ENCODE results near the gene SLCO1B1. TPM values are rescaled to one million over a fixed set of nuclear protein-coding genes. Genes with fewer than 3 reads are reported as not detected.

Gene SLCO1B1
- total and polyA plus RNA-seq, 10 of the 15 experiments (the other 5 are each of a cell fraction or from before 2014, with no cell fraction given) = 0.15 TPM; not detected in 9

- Histone ChIP-seq H3K4me2 (ENCODE audit: control insufficient read depth, insufficient read depth) (no peak overlapping the region), H3K4me3 (no peak overlapping the region), H3K79me2 (ENCODE audit: control insufficient read depth, insufficient read depth, low read length) (no peaks in the 10 kb centered on the region), H3K9ac (ENCODE audit: control insufficient read depth, insufficient read depth, low read length) (no peak overlapping the region), H3K9me3 (replicated peaks; ENCODE audit: control insufficient read depth, insufficient read depth, low read length) (no peaks in the 10 kb centered on the region), H3K4me1 (ENCODE audit: control insufficient read depth, insufficient read depth, low read length) (no peaks in the 10 kb centered on the region), H3K27me3 (replicated peaks in 1 of 2; ENCODE audit: control insufficient read depth in 2 of 2, insufficient read depth in 2 of 2, low read length in 1 of 2) (no peaks in the 10 kb centered on the region), H2AFZ (ENCODE audit: control insufficient read depth, low read depth, low read length) (no peak overlapping the region), H3K36me3 (ENCODE audit: control insufficient read depth in 2 of 2, insufficient read depth in 2 of 2, low read length in 1 of 2) (no peaks in the 10 kb centered on the region), H4K20me1 (ENCODE audit: control insufficient read depth, insufficient read depth) (no peaks in the 10 kb centered on the region), H3K27ac (ENCODE audit: control insufficient read depth, insufficient read depth) (no peak overlapping the region)
- ChIA-PET CTCF (no interaction called here), SMC1A (ENCODE audit: uncharacterized antibody, unreplicated experiment) (no interaction called here), RAD21 (ENCODE audit: unreplicated experiment) (no interaction called here), POLR2A (no interaction called here)
- DNase-seq (ENCODE audit: low read depth, low spot score) (no peak), FAIRE-seq (no peak), ATAC-seq (no peak)
- no peak for TF ChIP-seq PAX5 (IDR thresholded peaks at IDR 0.05; ENCODE audit: borderline replicate concordance, low read depth, low read length)
- no peak for TF ChIP-seq REST (IDR thresholded peaks at IDR 0.05; ENCODE audit: low read depth, low read length)
- no peak for TF ChIP-seq ATF7 (IDR thresholded peaks at IDR 0.05; ENCODE audit: low read depth)
- no peak for TF ChIP-seq JUND (IDR thresholded peaks at IDR 0.05; ENCODE audit: low read depth, low read length)
- TF ChIP-seq ZNF24 (IDR thresholded peaks at IDR 0.05) = no peak
- TF ChIP-seq, protein P1, sequence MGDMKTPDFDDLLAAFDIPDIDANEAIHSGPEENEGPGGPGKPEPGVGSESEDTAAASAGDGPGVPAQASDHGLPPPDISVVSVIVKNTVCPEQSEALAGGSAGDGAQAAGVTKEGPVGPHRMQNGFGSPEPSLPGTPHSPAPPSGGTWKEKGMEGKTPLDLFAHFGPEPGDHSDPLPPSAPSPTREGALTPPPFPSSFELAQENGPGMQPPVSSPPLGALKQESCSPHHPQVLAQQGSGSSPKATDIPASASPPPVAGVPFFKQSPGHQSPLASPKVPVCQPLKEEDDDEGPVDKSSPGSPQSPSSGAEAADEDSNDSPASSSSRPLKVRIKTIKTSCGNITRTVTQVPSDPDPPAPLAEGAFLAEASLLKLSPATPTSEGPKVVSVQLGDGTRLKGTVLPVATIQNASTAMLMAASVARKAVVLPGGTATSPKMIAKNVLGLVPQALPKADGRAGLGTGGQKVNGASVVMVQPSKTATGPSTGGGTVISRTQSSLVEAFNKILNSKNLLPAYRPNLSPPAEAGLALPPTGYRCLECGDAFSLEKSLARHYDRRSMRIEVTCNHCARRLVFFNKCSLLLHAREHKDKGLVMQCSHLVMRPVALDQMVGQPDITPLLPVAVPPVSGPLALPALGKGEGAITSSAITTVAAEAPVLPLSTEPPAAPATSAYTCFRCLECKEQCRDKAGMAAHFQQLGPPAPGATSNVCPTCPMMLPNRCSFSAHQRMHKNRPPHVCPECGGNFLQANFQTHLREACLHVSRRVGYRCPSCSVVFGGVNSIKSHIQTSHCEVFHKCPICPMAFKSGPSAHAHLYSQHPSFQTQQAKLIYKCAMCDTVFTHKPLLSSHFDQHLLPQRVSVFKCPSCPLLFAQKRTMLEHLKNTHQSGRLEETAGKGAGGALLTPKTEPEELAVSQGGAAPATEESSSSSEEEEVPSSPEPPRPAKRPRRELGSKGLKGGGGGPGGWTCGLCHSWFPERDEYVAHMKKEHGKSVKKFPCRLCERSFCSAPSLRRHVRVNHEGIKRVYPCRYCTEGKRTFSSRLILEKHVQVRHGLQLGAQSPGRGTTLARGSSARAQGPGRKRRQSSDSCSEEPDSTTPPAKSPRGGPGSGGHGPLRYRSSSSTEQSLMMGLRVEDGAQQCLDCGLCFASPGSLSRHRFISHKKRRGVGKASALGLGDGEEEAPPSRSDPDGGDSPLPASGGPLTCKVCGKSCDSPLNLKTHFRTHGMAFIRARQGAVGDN (IDR thresholded peaks at IDR 0.05) = no peak
- TF ChIP-seq ZNF622 (IDR thresholded peaks at IDR 0.05) = no peak
- TF ChIP-seq PRDM15 (CRISPR knock-in tag; IDR thresholded peaks at IDR 0.05) = no peak
- no peak for TF ChIP-seq RCOR1 (conservative IDR thresholded peaks at IDR 0.05; ENCODE audit: low read depth, low read length)
- TF ChIP-seq ZNF217 (IDR thresholded peaks at IDR 0.05) = no peak
- TF ChIP-seq POLR2AphosphoS2 (IDR thresholded peaks at IDR 0.05; ENCODE audit: low read depth, low read length) = no peak
- TF ChIP-seq ETV6 (conservative IDR thresholded peaks at IDR 0.05 in 1 of 2, IDR thresholded peaks at IDR 0.05 in 1 of 2; ENCODE audit: borderline replicate concordance in 1 of 2, low read depth in 1 of 2) = no peak
- no TSS peak for BruUV-seq (replicated peaks)
- WGBS (ENCODE audit: insufficient coverage, insufficient replicate concordance, low lambda C conversion rate, missing lambda C conversion rate) = 3% methylated on average over 3 of the region's 3 CpGs
- in situ Hi-C loops (cut with MboI) = no loop called here
- intact Hi-C loops (cut with micrococcal nuclease; ENCODE audit: unreplicated experiment) = no loop called here
Observed at GRCh38 chr12:21190016-21190415, 59.0 kb downstream of the SLCO1B1 start.

Measured in GM12878 (cell line).